GM18520 (cell line): ENCODE measurements around the gene GABPB2.

Experiments
- ATAC-seq: cut with Tn5 transposase; IDR thresholded peaks from one replicate; pipeline ENCODE4 v1.9.1; 2021; ENCODE audit not compliant: unreplicated experiment

GABPB2 gene

GRCh38 chr1:151131701-151132334 is 61.3 kb downstream of the GABPB2 start:
- no peak for ATAC-seq

- no peak for ATAC-seq
Measured at GRCh38 chr1:151132335-151133017, 61.9 kb downstream of the GABPB2 start.

GRCh38 chr1:151133018-151133806 is 62.7 kb downstream of the GABPB2 start:
- ATAC-seq = no peak

GRCh38 chr1:151134396-151134795 is 63.8 kb downstream of the GABPB2 start:
- no peak for ATAC-seq

DNA sequence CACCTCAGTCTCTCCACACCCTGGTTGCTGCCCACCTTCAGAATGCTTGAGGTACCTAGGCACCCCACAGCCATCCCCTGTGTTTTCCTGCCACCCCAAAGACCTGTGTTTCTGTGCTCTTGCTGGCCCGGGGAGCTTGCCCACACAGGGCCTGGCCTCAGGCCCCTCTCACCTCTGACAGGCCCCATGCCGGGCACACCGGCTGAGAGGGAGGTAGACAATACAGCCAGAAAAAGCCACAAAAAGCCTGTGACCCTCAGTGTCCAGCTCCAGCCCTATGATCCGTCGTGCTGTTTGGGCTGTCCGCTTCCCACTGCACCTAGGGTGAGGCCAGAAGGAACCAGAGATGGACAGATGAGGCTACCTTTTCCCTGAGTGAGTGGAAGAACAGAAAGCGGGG is 64.4 kb downstream of the GABPB2 start:
- ATAC-seq = no peak

GRCh38 chr1:151135433-151136385 is 65.1 kb downstream of the GABPB2 start:
- ATAC-seq = no peak

DNA sequence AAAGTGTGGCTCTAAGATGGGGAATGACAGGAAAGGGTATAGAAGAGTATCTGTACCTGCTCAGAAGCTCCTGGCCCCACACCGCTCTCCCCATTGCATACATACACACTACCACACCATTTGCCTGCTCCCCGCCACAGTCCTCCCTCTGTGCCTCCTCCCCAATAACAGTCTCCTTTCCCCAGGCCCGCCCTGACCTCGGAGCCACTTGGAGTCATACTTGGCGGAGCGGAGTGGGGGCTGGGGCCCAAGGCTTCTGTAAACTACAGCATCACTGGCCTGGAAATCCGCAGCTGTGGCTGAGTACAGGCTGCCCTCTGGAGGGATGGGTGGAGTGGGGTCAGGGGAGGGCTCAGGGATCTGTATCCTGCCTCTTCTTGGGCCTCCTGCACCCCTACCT is 67.2 kb downstream of the GABPB2 start:
- ATAC-seq = no peak

GRCh38 chr1:151142411-151143056 is 72.0 kb downstream of the GABPB2 start:
- no peak for ATAC-seq

GRCh38 chr1:151143057-151143435 is 72.5 kb downstream of the GABPB2 start:
- no peak for ATAC-seq

DNA sequence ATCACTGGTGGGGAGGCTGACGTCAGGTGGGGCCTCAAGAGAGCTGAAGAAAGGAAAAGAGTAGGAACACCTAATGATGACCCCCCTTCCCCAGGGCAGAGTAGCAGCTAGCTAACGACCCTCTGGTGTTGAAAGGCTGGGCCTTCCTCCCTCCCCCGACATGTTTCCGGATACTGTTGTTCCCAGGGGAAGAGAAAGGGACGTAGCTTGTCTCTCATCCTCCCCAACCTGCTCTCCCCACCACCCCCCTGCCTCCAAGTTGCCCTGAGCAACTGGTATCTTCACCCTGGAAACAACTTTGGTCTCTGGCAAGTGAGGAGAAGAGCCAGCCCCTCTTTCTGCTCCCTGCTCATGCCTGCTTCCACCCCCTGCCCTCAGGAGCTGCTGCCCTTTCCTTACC is 73.4 kb downstream of the GABPB2 start:
- ATAC-seq = no peak

DNA sequence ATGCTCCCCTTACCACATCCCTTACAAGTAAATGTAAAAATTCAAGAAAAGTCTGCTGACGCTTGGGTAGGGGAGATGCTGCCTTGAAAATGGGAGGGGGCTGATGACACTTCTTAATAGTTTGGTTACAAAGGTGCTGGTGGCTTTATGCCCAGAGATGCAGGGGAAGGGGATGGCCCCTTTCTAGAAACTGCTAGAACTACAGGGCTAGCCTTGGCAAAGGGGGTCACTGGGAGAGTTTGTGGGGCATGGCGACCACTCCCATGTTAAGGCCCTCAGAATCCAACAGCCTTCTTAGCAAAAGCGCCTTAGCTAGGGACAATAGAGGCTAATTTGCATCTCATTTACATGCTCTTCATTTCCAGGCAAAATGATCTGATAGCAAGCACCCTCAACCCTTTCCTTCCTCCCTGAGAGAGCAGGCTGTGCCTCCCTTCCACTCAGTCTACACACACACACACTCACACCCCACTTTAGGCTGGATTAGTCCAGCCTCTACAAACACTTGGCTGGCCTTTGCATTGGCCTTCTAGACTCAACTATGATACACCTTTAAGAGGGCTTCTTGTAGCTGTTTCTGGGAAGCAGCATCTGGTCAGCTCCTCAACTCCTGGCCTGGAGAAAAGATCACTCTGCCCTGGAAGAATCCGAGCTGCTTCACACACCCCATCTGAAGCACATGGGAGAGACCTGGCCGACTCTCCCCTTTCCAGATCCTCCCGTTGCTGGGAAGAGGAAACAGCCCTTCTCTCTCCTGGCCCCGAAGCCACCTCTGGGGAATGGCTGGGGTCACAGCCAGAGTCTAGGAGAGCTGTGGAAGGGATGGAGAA is 74.1 kb downstream of the GABPB2 start:
- no peak for ATAC-seq

DNA sequence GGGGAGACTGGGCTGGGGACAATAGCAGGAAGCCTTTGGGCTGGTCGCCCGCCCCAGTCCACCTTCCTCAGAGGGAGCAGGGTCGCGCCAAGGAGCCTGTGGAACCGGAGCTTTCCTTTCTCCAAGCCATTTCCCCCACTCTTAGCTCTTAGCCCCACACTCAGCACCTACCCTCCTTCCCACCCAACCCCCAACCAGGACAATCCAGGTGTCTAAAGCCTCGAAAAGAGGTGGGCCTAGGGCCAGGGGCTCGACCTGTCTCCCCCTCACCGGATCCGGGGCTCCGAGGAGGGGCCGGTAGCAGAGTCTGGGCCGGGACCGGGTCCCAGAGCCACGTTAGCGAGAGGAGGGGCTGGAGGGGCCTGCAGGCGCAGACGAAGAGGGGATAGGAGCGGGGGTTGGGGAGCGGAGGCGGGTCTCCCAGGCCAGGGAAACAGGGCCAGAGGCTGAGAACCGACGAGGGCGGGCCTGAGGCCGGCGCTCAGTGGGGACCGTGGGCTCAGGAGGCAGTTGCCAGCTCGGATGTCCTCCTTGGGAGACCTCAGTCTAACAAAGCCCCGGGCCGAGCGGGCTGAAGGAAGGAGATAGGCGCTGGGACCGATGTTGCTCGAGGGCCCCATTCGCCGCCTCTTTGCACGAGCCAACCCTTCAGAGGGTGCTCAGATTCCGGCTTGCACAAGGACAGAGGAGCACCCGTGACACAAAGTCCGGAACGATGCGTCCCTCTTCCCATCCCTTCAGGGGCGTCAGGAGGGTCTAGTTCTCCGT is 74.9 kb downstream of the GABPB2 start:
- no peak for ATAC-seq

- no peak for ATAC-seq
Measured at GRCh38 chr1:151146072-151146411, 75.5 kb downstream of the GABPB2 start.

DNA sequence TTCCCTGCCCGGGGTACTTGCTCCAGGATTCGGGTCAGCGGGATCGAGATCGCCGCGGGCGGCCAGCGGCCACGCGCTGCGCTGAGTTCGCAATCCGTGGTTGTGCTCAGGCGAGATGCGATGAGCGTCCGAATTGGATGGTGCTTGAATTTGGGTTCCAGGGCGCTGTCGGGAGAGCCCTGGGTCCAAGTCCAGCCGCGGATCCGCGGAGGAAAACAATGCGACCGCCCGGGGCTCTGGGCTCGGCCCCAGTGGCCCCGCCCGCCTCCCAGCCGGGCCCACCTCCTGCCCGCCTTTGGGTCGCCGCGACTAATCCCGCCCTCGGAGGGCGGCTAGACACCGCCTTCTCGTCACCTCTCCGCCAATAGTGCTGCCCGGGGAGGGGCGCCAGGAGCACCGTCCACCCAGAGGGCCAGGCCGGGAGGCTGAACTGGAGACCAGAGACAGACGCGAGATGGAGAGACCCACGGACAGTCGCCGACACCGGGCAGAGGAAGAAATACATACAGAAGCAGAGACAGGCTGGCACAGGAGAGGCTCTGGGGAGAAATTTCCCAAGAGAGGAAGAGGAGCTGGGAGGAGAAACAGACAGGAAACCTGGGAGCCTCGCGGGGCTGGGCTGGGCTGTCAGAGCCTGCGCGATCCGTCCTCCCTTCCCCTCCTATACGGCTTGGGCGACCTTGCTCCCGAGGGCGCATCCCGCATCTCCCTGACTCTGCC is 76.0 kb downstream of the GABPB2 start, which contains the start of gene SEMA6C:
SEMA6C (minus strand) TSS at position 220 of the 720 bp plus-strand sequence. CDS start 4,010 bp downstream, outside the sequence.
- ATAC-seq = peak; percentile 98

DNA sequence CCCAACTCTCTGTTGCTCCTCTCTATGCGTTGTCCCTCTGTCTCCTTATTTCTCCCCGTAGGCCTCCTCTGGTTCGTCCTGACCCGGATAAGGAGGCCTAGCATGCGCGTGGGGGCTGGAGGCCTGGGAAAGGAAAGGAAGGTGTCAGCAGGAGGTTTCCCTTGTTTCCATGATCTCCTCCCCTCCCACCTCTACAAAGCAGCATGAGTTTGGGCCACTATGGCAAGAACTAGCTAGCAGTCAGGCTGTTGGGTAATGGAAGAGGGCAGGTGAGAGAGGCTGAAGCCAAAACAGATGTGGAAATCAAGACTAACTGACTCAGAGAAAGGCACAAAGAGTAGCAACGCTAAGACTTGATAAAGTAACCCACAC is 76.6 kb downstream of the GABPB2 start:
- no peak for ATAC-seq

- no peak for ATAC-seq
Measured at GRCh38 chr1:151147665-151148064, 77.1 kb downstream of the GABPB2 start.

DNA sequence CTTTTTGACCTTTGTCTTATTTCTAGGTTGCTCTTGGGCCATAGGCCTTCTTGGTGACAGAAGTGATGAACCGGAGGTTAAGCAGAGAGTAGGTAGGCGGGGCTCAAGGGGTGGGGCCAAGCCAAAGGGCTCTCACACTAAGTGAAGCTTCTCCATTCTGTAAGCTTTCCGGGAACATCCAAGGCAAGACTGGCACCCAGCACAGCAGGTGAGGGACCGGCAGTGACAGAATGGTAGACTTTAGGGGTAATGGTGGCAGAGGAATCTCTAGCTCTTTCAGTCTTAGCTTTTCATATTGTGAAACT is 85.9 kb downstream of the GABPB2 start, which contains the start of gene TNFAIP8L2:
TNFAIP8L2 (plus strand) TSS at position 135 of the 305 bp plus-strand sequence. CDS start 2,049 bp downstream, outside the sequence.
- ATAC-seq = peak; percentile 34

- ATAC-seq = no peak
Measured at GRCh38 chr1:151157067-151157531, 86.5 kb downstream of the GABPB2 start.
